Activated T-cell treated with anti-CD3 and anti-CD28 coated beads for 1 hour (primary cell): ENCODE data around the gene BMP8B.

ENCODE experiments used
- DNase-seq: peaks from one replicate; pipeline ENCODE4 v3.0.0-alpha.2; 2020; ENCODE audit warnings: low read depth

Gene BMP8B

GRCh38 chr1:39758556-39759435 lies 29.9 kb downstream of the BMP8B start:
- DNase-seq = no peak

GRCh38 chr1:39757501-39757900 lies 31.2 kb downstream of the BMP8B start:
- DNase-seq = no peak

GRCh38 chr1:39755965-39756659 lies 32.6 kb downstream of the BMP8B start:
- no peak for DNase-seq

- DNase-seq = no peak
Observed at GRCh38 chr1:39754906-39755504, 33.7 kb downstream of the BMP8B start.

GRCh38 chr1:39754026-39754570 lies 34.6 kb downstream of the BMP8B start:
- no peak for DNase-seq

GRCh38 chr1:39753132-39754025 lies 35.3 kb downstream of the BMP8B start:
- no peak for DNase-seq

- DNase-seq = no peak
Observed at GRCh38 chr1:39752703-39753102, 36.0 kb downstream of the BMP8B start.

GRCh38 chr1:39751595-39751994 lies 37.1 kb downstream of the BMP8B start:
- DNase-seq = no peak

GRCh38 chr1:39745016-39745670 lies 43.5 kb downstream of the BMP8B start:
- no peak for DNase-seq

GRCh38 chr1:39738622-39739366 lies 49.9 kb downstream of the BMP8B start, which contains the start of gene PPIE:
PPIE (plus strand) TSS chr1:39738882; CDS start chr1:39738901, 19 bp downstream.
- peak; percentile 96 for DNase-seq

- DNase-seq = no peak
Observed at GRCh38 chr1:39737546-39738169, 51.0 kb downstream of the BMP8B start.

- DNase-seq = no peak
Observed at GRCh38 chr1:39735731-39736130, 52.9 kb downstream of the BMP8B start.

- no peak for DNase-seq
Observed at GRCh38 chr1:39733161-39733560, 55.5 kb downstream of the BMP8B start.

GRCh38 chr1:39732730-39733129 lies 55.9 kb downstream of the BMP8B start:
- no peak for DNase-seq

GRCh38 chr1:39729842-39730241 lies 58.8 kb downstream of the BMP8B start:
- DNase-seq = no peak

- no peak for DNase-seq
Observed at GRCh38 chr1:39729030-39729429, 59.6 kb downstream of the BMP8B start.

- DNase-seq = no peak
Observed at GRCh38 chr1:39727932-39728317, 60.7 kb downstream of the BMP8B start.

GRCh38 chr1:39727221-39727931 lies 61.3 kb downstream of the BMP8B start:
- no peak for DNase-seq

- DNase-seq = no peak
Observed at GRCh38 chr1:39726600-39726999, 62.1 kb downstream of the BMP8B start.
